IMR-90 (cell line): ENCODE results near the gene TENM3. TPM values are rescaled to one million over a fixed set of nuclear protein-coding genes. Genes with fewer than 3 reads are reported as not detected.
A peak's percentile ranks its signal among the peaks of the same experiment; 100 is the strongest.

ENCODE experiments used
- ATAC-seq: fragments of 200-7000 bp; cut with Tn5 transposase; 2 replicates; pipeline ENCODE4 v1.9.1; 2020; ENCODE audit warnings: low read depth, mild to moderate bottlenecking, moderate library complexity
- BruUV-seq: library from RNA; stranded (reverse); fragments of 400-500 nt; replicated peaks from 2 replicates; lab custom pipeline; 2021; lab: Mats Ljungman, UMichigan
- CTCF ChIA-PET: fragments of 300-600 bp; formaldehyde crosslinking; extraction: SDS; loops from one replicate; lab custom pipeline; 2021; ENCODE audit warnings: antibody characterized with exemption; lab: Yijun Ruan, JAX
- POLR2A ChIA-PET: fragments of 300-600 bp; sonication (Branson Sonifier 250); formaldehyde crosslinking; loops from one replicate; lab custom pipeline; 2022; ENCODE audit warnings: antibody characterized with exemption; ENCODE audit not compliant: unreplicated experiment; lab: Charles Lee
- DNase-seq: peaks from one replicate; pipeline ENCODE4 v3.0.0; 2013
- H2AFZ ChIP-seq: replicated peaks from 2 replicates; pipeline ENCODE3; 2013; ENCODE audit warnings: low read length, mild to moderate bottlenecking; ENCODE audit not compliant: poor library complexity
- H2AK5ac ChIP-seq: 2 replicates; pipeline ENCODE4 v1.6.1; 2013; ENCODE audit warnings: low read depth, low read length, inconsistent platforms
- H2AK9ac ChIP-seq: replicated peaks from 2 replicates; pipeline ENCODE3; 2013; ENCODE audit warnings: mild to moderate bottlenecking, low read depth, low read length, moderate library complexity; ENCODE audit not compliant: poor library complexity
- H2BK120ac ChIP-seq: 2 replicates; pipeline ENCODE4 v1.6.1; 2013; ENCODE audit warnings: low read depth, low read length, inconsistent platforms
- H2BK15ac ChIP-seq: 3 replicates; pipeline ENCODE4 v1.6.1; 2013; ENCODE audit warnings: low read depth, low read length, inconsistent platforms
- H2BK20ac ChIP-seq: 2 replicates; pipeline ENCODE4 v1.6.1; 2013; ENCODE audit warnings: low read depth, mild to moderate bottlenecking, inconsistent platforms, low read length, moderate library complexity
- H2BK5ac ChIP-seq: 2 replicates; pipeline ENCODE4 v1.6.1; 2013; ENCODE audit warnings: mild to moderate bottlenecking, low read depth, low read length, inconsistent platforms; ENCODE audit not compliant: poor library complexity, severe bottlenecking
- H3K14ac ChIP-seq: replicated peaks from 2 replicates; pipeline ENCODE4 v1.6.1; 2013; ENCODE audit warnings: low read depth, low read length, inconsistent platforms
- H3K18ac ChIP-seq: 2 replicates; pipeline ENCODE4 v1.6.1; 2013; ENCODE audit warnings: low read depth, low read length, control low read depth
- H3K23ac ChIP-seq: 2 replicates; pipeline ENCODE4 v1.6.1; 2013; ENCODE audit warnings: low read depth, low read length, inconsistent platforms
- H3K27ac ChIP-seq: 2 replicates; pipeline ENCODE4 v1.5.1; 2013; ENCODE audit warnings: mild to moderate bottlenecking, control low read depth, low read length; ENCODE audit not compliant: insufficient read depth
- H3K27me3 ChIP-seq: 2 replicates; pipeline ENCODE4 v1.6.1; 2013; ENCODE audit warnings: low read length; ENCODE audit not compliant: control insufficient read depth, insufficient read depth
- H3K36me3 ChIP-seq: 2 replicates; pipeline ENCODE4 v1.6.1; 2013; ENCODE audit warnings: low read length, mixed read lengths; ENCODE audit not compliant: control insufficient read depth, insufficient read depth
- H3K4ac ChIP-seq: 2 replicates; pipeline ENCODE4 v1.6.1; 2013; ENCODE audit warnings: low read depth, low read length, inconsistent platforms
- H3K4me1 ChIP-seq: 2 replicates; pipeline ENCODE4 v1.6.1; 2013; ENCODE audit warnings: low read length, mixed read lengths; ENCODE audit not compliant: control insufficient read depth, insufficient read depth
- H3K4me2 ChIP-seq: 2 replicates; pipeline ENCODE4 v1.6.1; 2013; ENCODE audit warnings: low read depth, mild to moderate bottlenecking, control low read depth, low read length, moderate library complexity
- H3K4me3 ChIP-seq: 2 replicates; pipeline ENCODE4 v1.5.1; 2013; ENCODE audit warnings: low read depth, mild to moderate bottlenecking, control low read depth, low read length, moderate library complexity; ENCODE audit not compliant: insufficient read depth
- H3K56ac ChIP-seq: 2 replicates; pipeline ENCODE4 v1.6.1; 2013; ENCODE audit warnings: low read length, inconsistent platforms; ENCODE audit not compliant: insufficient read depth; ENCODE audit errors: extremely low read depth
- H3K79me1 ChIP-seq, 2 experiments: 2 replicates each; pipeline ENCODE4 v1.6.1; 2013; ENCODE audit warnings: low read length in 2 of 2, inconsistent platforms in 1 of 2, low read depth in 1 of 2
- H3K9ac ChIP-seq: 2 replicates; pipeline ENCODE4 v1.6.1; 2013; ENCODE audit warnings: low read depth, low read length, control low read depth
- H3K9me1 ChIP-seq: 2 replicates; pipeline ENCODE4 v1.6.1; 2013; ENCODE audit warnings: low read length, inconsistent platforms; ENCODE audit not compliant: insufficient read depth
- H3K9me3 ChIP-seq: 2 replicates; pipeline ENCODE4 v1.6.1; 2013; ENCODE audit warnings: low read length; ENCODE audit not compliant: control insufficient read depth, insufficient read depth
- H4K20me1 ChIP-seq: 2 replicates; pipeline ENCODE4 v1.6.1; 2013; ENCODE audit warnings: low read length, inconsistent platforms; ENCODE audit not compliant: insufficient read depth
- H4K5ac ChIP-seq: 2 replicates; pipeline ENCODE4 v1.6.1; 2013; ENCODE audit warnings: mild to moderate bottlenecking, low read depth, low read length, control low read depth
- H4K8ac ChIP-seq, 2 experiments: 2 replicates each; pipeline ENCODE4 v1.6.1; 2013; ENCODE audit warnings: low read depth in 2 of 2, low read length in 2 of 2, control low read depth in 1 of 2, inconsistent platforms in 1 of 2
- H4K91ac ChIP-seq: 2 replicates; pipeline ENCODE4 v1.6.1; 2013; ENCODE audit warnings: low read depth, low read length, inconsistent platforms; ENCODE audit not compliant: insufficient read depth
- BHLHE40 ChIP-seq: fragments of 150-350 bp; IDR thresholded peaks from 2 replicates; pipeline ENCODE4 v1.6.1; 2016; ENCODE audit warnings: mild to moderate bottlenecking, low read depth, low read length
- CEBPB ChIP-seq: IDR thresholded peaks from 2 replicates; pipeline ENCODE4 v1.6.1; 2012; ENCODE audit warnings: low read depth, low read length, improper control_type of control experiment
- CHD1 ChIP-seq: IDR thresholded peaks from 2 replicates; pipeline ENCODE4 v1.6.1; 2012; ENCODE audit warnings: low read depth, low read length, improper control_type of control experiment
- CTCF ChIP-seq: conservative IDR thresholded peaks from 2 replicates; pipeline ENCODE4 v1.5.1; 2012; ENCODE audit warnings: mild to moderate bottlenecking, low read depth, low read length, improper control_type of control experiment
- ELK1 ChIP-seq: fragments of 150-350 bp; IDR thresholded peaks from 2 replicates; pipeline ENCODE4 v1.6.1; 2016; ENCODE audit warnings: low read depth, mild to moderate bottlenecking, low read length, moderate library complexity, borderline replicate concordance
- FOS ChIP-seq: fragments of 150-350 bp; IDR thresholded peaks from 2 replicates; pipeline ENCODE4 v1.6.1; 2016; ENCODE audit warnings: low read depth, low read length
- MAFK ChIP-seq: IDR thresholded peaks from 2 replicates; pipeline ENCODE4 v1.6.1; 2012; ENCODE audit warnings: low read depth, low read length, improper control_type of control experiment
- MAZ ChIP-seq: IDR thresholded peaks from 2 replicates; pipeline ENCODE4 v1.6.1; 2012; ENCODE audit warnings: low read depth, mild to moderate bottlenecking, low read length, improper control_type of control experiment, moderate library complexity, borderline replicate concordance
- MXI1 ChIP-seq: IDR thresholded peaks from 2 replicates; pipeline ENCODE4 v1.6.1; 2012; ENCODE audit warnings: low read depth, mild to moderate bottlenecking, low read length, moderate library complexity, borderline replicate concordance
- NFE2L2 ChIP-seq: fragments of 150-350 bp; IDR thresholded peaks from 2 replicates; pipeline ENCODE4 v1.6.1; 2016; ENCODE audit warnings: low read depth, mild to moderate bottlenecking, low read length
- POLR2A ChIP-seq: IDR thresholded peaks from 2 replicates; pipeline ENCODE4 v1.6.1; 2012; ENCODE audit warnings: mild to moderate bottlenecking, low read depth, low read length
- RAD21 ChIP-seq: IDR thresholded peaks from 2 replicates; pipeline ENCODE4 v1.6.1; 2012; ENCODE audit warnings: low read length, improper control_type of control experiment
- RCOR1 ChIP-seq: IDR thresholded peaks from 2 replicates; pipeline ENCODE4 v1.6.1; 2012; ENCODE audit warnings: mild to moderate bottlenecking, low read length, improper control_type of control experiment; ENCODE audit not compliant: insufficient replicate concordance
- RFX5 ChIP-seq: IDR thresholded peaks from 2 replicates; pipeline ENCODE4 v1.8.0; 2012; ENCODE audit warnings: low read depth, mild to moderate bottlenecking, low read length, moderate library complexity
- SMC3 ChIP-seq: fragments of 150-350 bp; IDR thresholded peaks from 2 replicates; pipeline ENCODE4 v1.6.1; 2016; ENCODE audit warnings: low read depth, mild to moderate bottlenecking, antibody characterized with exemption, low read length, moderate library complexity
- USF2 ChIP-seq: fragments of 150-350 bp; IDR thresholded peaks from 2 replicates; pipeline ENCODE4 v1.6.1; 2017; ENCODE audit warnings: mild to moderate bottlenecking, antibody characterized with exemption, low read length, low read depth
- WGBS, 2 experiments: methylation state at CpG; one replicate each; pipeline versions ENCODE4 v1.1.5 to v1.1.7; 2013; ENCODE audit warnings: missing lambda C conversion rate in 2 of 2; ENCODE audit not compliant: insufficient read length in 1 of 2; ENCODE audit errors: extremely low coverage in 2 of 2; 5-methylcytosine and 5-hydroxymethylcytosine counted together
- dilution Hi-C: fragments of 300-500 bp; cut with HindIII; formaldehyde crosslinking; loops from one replicate; pipeline ENCODE4 v1.14.3; 2018; ENCODE audit warnings: low sequenced_read_pairs; ENCODE audit not compliant: unreplicated experiment
- in situ Hi-C: fragments of 300-500 bp; cut with MboI; formaldehyde crosslinking; loops from 3 replicates; pipeline ENCODE4 v1.14.3; 2019; ENCODE audit warnings: low sequenced_read_pairs, inconsistent platforms, mixed read lengths
- intact Hi-C: fragments of 100-400 bp; cut with micrococcal nuclease; formaldehyde crosslinking; loops from 2 replicates; pipeline ENCODE4 v1.10.0; 2022
- polyA plus RNA-seq, 3 experiments: library from polyadenylated mRNA; depleted of rRNA; stranded (reverse); fragments of >200 nt; gene quantifications; 2 replicates each; pipeline ENCODE4 v1.2.3, GENCODE V29; 2012; ENCODE audit warnings: low replicate concordance in 1 of 3
- total RNA-seq: library from RNA; depleted of rRNA; stranded (reverse); fragments of >200 nt; gene quantifications from 2 replicates; pipeline ENCODE4 v1.2.3, GENCODE V29; 2012

Gene TENM3
- total and polyA plus RNA-seq, 2 of the 4 experiments (the other 2 are of a cell fraction), result 29.9 to 173 TPM

DNA sequence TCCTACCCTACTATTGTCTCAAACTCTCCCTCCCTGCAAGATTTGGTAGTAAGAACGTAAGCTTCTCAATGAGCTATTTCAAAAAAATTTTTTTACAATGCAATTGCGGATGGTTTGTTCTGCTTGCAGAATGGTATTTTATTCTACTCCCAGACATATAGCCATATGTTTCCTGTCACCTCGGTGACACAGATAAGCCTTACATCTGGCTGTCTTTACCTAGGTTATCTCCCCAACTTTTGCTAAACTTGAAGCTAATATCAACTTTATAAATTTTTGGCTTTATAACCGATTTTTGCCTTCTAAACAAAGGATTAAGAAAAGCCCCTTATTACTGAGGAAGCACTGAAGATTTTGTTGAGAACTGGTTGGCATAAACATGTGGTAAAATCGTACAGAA is 331.5 kb downstream of the TENM3 start:
- Histone ChIP-seq H3K18ac (no peak overlapping the region), H2AK5ac (no peak overlapping the region), H2BK20ac (no peak overlapping the region), H2BK15ac (no peak overlapping the region), H3K36me3 (no peaks in the 10 kb centered on the region), H3K4me1 (peaks cover 5% of the 10 kb centered on the region; the same call in 1 of the 2 replicates), H4K5ac (no peak overlapping the region), H3K4me2 (no peak overlapping the region), H3K9me1 (0 out of 2 replicates have a peak, but pooled peaks cover 4% of the 10 kb centered on the region), H2BK120ac (no peak overlapping the region), H3K56ac (no peak overlapping the region), H3K27ac (no peak overlapping the region), H2AK9ac (no peak overlapping the region), H4K20me1 (no peaks in the 10 kb centered on the region), H3K79me1 (peaks cover 5 to 7% of the 10 kb centered on the region in 2 experiments; a peak in 1 of 4 replicates), H3K9me3 (no peaks in the 10 kb centered on the region), H4K91ac (no peak overlapping the region), H3K14ac (no peak overlapping the region), H3K4ac (no peak overlapping the region), H2AFZ (no peak overlapping the region), H3K23ac (no peak overlapping the region), H3K4me3 (no peak overlapping the region), H4K8ac (0 out of 4 replicates have a peak overlapping the region, but pooled peaks of 1 of the 2 experiments have one; percentile 14), H2BK5ac (no peak overlapping the region), H3K27me3 (no peaks in the 10 kb centered on the region), H3K9ac (no peak overlapping the region)
- POLR2A ChIA-PET, result no interaction called here
- DNase-seq (no peak), ATAC-seq (no peak)
- no TSS peak for BruUV-seq
- TF ChIP-seq RCOR1, result no peak
- no peak for TF ChIP-seq CTCF
- no peak for TF ChIP-seq MXI1
- no peak for TF ChIP-seq MAFK
- TF ChIP-seq RFX5, result no peak
- no peak for TF ChIP-seq CEBPB
- TF ChIP-seq MAZ, result no peak
- TF ChIP-seq SMC3, result no peak
- TF ChIP-seq RAD21, result no peak
- TF ChIP-seq ELK1, result no peak
- TF ChIP-seq BHLHE40, result no peak
- TF ChIP-seq CHD1, result no peak
- no peak for TF ChIP-seq FOS
- no peak for TF ChIP-seq POLR2A
- no peak for TF ChIP-seq NFE2L2
- TF ChIP-seq USF2, result no peak
- CTCF ChIA-PET, result no interaction called here
- intact Hi-C loops (no loop called here), dilution Hi-C loops (no loop called here), in situ Hi-C loops (no loop called here)
- 40% methylated on average over 1 of the region's 5 CpGs; no CpG with 5 or more reads in 1 of the 2 experiments for WGBS, 2 experiments
